RWPE2 (cell line): ENCODE data around the gene AP2A1.

Experiments used
- ATAC-seq: fragments of 200-7000 bp; cut with Tn5 transposase; 3 replicates; pipeline ENCODE4 v1.9.1; 2021; ENCODE audit warnings: low read depth
- DNase-seq: peaks from one replicate; pipeline ENCODE4 v3.0.0-alpha.2; 2020; ENCODE audit warnings: low spot score
- H3K27ac ChIP-seq: fragments of 450-650 bp; 2 replicates; pipeline ENCODE4 v1.5.1; 2017; ENCODE audit warnings: mild to moderate bottlenecking; ENCODE audit not compliant: poor library complexity, severe bottlenecking
- H3K27me3 ChIP-seq: fragments of 250-450 bp; sonication (Bioruptor Pico); 2 replicates; pipeline ENCODE4 v1.5.1; 2021; ENCODE audit warnings: mild to moderate bottlenecking, moderate library complexity; ENCODE audit not compliant: insufficient read depth, poor library complexity, severe bottlenecking
- H3K36me3 ChIP-seq: fragments of 250-450 bp; sonication (Bioruptor Pico); 2 replicates; pipeline ENCODE4 v1.5.1; 2020; ENCODE audit warnings: low read depth, mild to moderate bottlenecking, moderate library complexity
- H3K4me1 ChIP-seq: fragments of 250-450 bp; sonication (Bioruptor Pico); 2 replicates; pipeline ENCODE4 v1.5.1; 2021; ENCODE audit warnings: mild to moderate bottlenecking, moderate library complexity; ENCODE audit not compliant: insufficient read depth, poor library complexity, severe bottlenecking
- H3K4me3 ChIP-seq: fragments of 250-450 bp; sonication (Bioruptor Pico); 2 replicates; pipeline ENCODE4 v1.5.1; 2021; ENCODE audit warnings: mild to moderate bottlenecking, moderate library complexity; ENCODE audit not compliant: severe bottlenecking
- H3K9me3 ChIP-seq: fragments of 250-450 bp; sonication (Bioruptor Pico); 2 replicates; pipeline ENCODE4 v1.5.1; 2021; ENCODE audit warnings: mild to moderate bottlenecking, moderate library complexity; ENCODE audit not compliant: severe bottlenecking
- TF ChIP-seq, protein P1 (sequence below): fragments of 450-650 bp; IDR thresholded peaks from one replicate; pipeline ENCODE4 v1.5.1; 2017; ENCODE audit warnings: mild to moderate bottlenecking, moderate library complexity; ENCODE audit not compliant: poor library complexity, severe bottlenecking

The AP2A1 gene

DNA sequence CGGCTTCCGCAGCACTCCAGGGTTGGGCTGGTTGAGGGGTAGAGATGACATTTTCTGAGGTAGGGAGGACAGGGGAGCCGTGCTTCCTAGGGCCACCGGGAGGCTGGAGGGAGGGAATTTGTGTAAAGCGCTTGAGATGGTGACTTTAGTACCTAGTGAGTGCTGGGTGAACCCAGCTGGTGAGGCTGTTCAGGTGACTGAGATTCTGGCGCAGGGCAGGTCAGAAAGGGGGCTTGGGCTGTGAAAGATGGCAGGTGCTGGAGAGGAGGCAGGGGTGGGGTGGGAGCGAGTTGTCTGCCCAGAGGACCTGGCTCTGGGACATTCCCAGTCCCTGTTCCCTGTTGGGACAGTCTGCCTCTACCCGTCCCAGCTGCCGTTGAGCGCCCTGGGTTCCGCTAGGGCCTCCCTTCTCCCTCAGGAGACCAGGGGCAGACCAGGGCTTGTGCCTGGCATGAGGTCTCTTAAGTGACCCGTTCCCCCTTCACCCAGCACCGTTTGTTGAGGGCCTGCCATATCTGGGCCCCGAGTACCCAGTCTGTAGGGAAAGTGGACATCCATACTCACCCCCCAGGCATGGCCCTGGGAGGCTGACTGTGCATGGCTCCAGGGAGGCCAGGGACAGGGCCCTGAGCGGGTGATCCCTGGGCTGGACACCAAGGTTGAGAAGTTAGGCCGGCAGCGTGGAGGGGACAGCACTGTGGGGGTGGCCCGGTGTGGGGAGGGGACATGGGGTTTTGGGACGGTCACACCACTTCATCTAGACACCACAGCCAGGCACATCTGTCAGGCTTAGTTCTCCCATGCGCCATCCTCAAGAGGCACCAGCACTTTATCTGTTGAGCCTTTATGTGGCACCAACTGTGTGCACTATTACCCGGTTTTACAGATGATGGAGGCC is 89.1 kb downstream of the AP2A1 start:
- Histone ChIP-seq H3K27ac (no peak overlapping the region), H3K27me3 (no peaks in the 10 kb centered on the region), H3K4me1 (peaks cover 9% of the 10 kb centered on the region), H3K9me3 (no peaks in the 10 kb centered on the region), H3K36me3 (peaks cover 56% of the 10 kb centered on the region), H3K4me3 (no peak overlapping the region)
- ATAC-seq (peak; percentile 8), DNase-seq (no peak)
- TF ChIP-seq, protein P1, sequence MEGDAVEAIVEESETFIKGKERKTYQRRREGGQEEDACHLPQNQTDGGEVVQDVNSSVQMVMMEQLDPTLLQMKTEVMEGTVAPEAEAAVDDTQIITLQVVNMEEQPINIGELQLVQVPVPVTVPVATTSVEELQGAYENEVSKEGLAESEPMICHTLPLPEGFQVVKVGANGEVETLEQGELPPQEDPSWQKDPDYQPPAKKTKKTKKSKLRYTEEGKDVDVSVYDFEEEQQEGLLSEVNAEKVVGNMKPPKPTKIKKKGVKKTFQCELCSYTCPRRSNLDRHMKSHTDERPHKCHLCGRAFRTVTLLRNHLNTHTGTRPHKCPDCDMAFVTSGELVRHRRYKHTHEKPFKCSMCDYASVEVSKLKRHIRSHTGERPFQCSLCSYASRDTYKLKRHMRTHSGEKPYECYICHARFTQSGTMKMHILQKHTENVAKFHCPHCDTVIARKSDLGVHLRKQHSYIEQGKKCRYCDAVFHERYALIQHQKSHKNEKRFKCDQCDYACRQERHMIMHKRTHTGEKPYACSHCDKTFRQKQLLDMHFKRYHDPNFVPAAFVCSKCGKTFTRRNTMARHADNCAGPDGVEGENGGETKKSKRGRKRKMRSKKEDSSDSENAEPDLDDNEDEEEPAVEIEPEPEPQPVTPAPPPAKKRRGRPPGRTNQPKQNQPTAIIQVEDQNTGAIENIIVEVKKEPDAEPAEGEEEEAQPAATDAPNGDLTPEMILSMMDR: no peak

DNA sequence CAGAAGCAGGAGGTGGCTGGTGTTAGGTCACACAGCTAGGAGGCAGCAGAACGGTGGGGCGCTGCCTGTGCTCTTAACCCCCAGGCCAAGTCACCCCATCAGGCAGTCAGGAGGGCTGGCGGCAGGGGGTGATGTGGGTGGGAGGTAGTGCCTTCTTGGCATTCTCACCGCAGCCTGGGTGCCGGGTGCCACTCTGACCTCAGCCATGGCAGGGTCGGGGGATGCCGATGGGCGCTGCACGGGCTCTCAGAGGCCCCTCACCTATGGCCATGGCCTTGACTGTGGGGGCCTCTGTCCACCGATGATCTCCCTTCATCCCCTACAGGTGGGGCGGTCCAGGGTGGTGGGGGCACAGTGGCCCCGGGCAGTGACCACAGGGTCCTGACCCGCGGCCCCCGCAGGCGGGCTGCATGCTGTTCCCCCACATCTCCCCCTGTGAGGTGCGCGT is 89.8 kb downstream of the AP2A1 start:
- Histone ChIP-seq H3K4me3 (no peak overlapping the region), H3K9me3 (no peaks in the 10 kb centered on the region), H3K4me1 (peaks cover 9% of the 10 kb centered on the region), H3K27me3 (no peaks in the 10 kb centered on the region), H3K36me3 (peaks cover 60% of the 10 kb centered on the region), H3K27ac (no peak overlapping the region)
- DNase-seq (no peak), ATAC-seq (no peak)
- TF ChIP-seq, protein P1: no peak
